Parathyroid adenoma (tissue), 2 donors: ENCODE results near the gene CCR5AS.

Source experiments
- H2AFZ ChIP-seq: fragments of 300-600 bp; sonication (generic); one replicate; pipeline ENCODE4 v1.7.0; 2017; ENCODE audit warnings: antibody characterized with exemption, mild to moderate bottlenecking
- H3K27ac ChIP-seq: fragments of 300-600 bp; sonication (generic); one replicate; pipeline ENCODE4 v1.7.0; 2017
- H3K27me3 ChIP-seq: fragments of 300-600 bp; sonication (generic); one replicate; pipeline ENCODE4 v1.7.0; 2017; ENCODE audit warnings: low read length; ENCODE audit not compliant: control insufficient read depth, insufficient read depth
- H3K36me3 ChIP-seq: fragments of 300-600 bp; sonication (generic); one replicate; pipeline ENCODE4 v1.7.0; 2017; ENCODE audit warnings: low read length; ENCODE audit not compliant: control insufficient read depth, insufficient read depth
- H3K4me1 ChIP-seq: fragments of 300-600 bp; sonication (generic); one replicate; pipeline ENCODE4 v1.7.0; 2017; ENCODE audit warnings: control low read depth
- H3K4me2 ChIP-seq: fragments of 300-600 bp; sonication (generic); one replicate; pipeline ENCODE4 v1.7.0; 2017; ENCODE audit warnings: low read length
- H3K4me3 ChIP-seq: fragments of 300-600 bp; sonication (generic); one replicate; pipeline ENCODE4 v1.7.0; 2017; ENCODE audit warnings: low read depth, low read length
- H3K79me2 ChIP-seq: fragments of 300-600 bp; sonication (generic); one replicate; pipeline ENCODE4 v1.7.0; 2017; ENCODE audit warnings: control low read depth
- H3K9ac ChIP-seq: fragments of 300-600 bp; sonication (generic); one replicate; pipeline ENCODE4 v1.7.0; 2017; ENCODE audit warnings: mild to moderate bottlenecking
- H3K9me3 ChIP-seq: fragments of 300-600 bp; sonication (generic); one replicate; pipeline ENCODE4 v1.7.0; 2017; ENCODE audit warnings: low read length; ENCODE audit not compliant: control insufficient read depth
- CTCF ChIP-seq: fragments of 300-600 bp; sonication (generic); IDR thresholded peaks from one replicate; pipeline ENCODE4 v1.7.0; 2017; ENCODE audit warnings: antibody characterized with exemption, mild to moderate bottlenecking
- donor health status: primary hyperparathyroidism.

The CCR5AS gene

DNA sequence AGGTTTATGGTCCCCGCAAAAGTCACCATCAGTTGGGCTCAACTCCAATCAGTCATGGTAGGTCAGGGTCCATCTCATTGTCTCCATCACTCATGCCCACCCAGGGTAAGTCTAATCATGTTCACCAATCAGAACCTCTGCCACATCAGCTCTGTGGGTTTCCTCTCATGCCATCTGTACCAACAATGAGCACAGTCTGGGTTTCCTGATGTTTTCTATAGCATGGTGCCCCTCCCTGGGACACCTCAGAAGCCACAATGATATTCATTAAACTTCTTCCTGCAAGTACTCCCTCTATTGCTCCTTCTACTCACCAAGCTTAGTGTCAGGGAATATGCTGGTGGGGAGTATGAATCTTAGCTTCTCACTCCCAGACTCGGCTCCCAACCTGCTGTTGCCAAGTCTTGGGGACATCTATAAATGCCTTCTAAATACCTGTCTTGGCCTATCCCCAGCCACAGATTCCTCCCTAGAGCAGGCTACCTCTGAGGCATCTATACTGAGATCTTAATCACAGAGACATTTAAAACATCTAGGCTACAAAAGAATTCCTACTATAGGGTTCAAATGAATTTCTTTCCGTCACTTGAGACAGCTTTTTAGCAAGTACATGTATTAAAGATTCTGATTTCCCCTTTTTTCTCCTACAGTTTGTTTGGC lies 57.9 kb downstream of the CCR5AS start:
- H3K4me1 ChIP-seq: no peaks in the 10 kb centered on the region
- no peak overlapping the region for H3K27ac ChIP-seq
- H3K27me3 ChIP-seq: no peaks in the 10 kb centered on the region
- no peaks in the 10 kb centered on the region for H3K36me3 ChIP-seq
- no peaks in the 10 kb centered on the region for H3K9me3 ChIP-seq
- H3K4me3 ChIP-seq: no peak overlapping the region
- no peak overlapping the region for H3K4me2 ChIP-seq
- no peak for TF ChIP-seq CTCF
- H3K9ac ChIP-seq: no peak overlapping the region
- no peak overlapping the region for H2AFZ ChIP-seq
- H3K79me2 ChIP-seq: no peaks in the 10 kb centered on the region

DNA sequence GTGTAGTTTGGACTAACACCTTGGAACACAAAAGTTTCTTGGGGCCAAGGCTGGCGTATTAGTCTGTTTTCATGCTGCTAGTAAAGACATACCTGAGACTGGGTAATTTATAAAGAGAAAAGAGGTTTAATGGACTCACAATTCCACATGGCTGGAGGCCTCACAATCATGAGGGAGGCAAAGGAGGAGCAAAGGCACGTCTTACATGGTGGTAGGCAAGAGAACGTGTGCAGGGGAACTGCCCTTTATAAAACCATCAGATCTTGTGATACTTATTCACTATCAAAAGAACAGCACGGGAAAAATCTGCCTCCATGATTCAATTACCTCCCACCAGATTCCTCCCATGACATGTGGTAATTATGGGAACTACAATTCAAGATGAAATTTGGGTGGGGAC lies 62.4 kb downstream of the CCR5AS start:
- no peaks in the 10 kb centered on the region for H3K9me3 ChIP-seq
- no peak overlapping the region for H3K4me2 ChIP-seq
- no peak overlapping the region for H2AFZ ChIP-seq
- no peaks in the 10 kb centered on the region for H3K27me3 ChIP-seq
- TF ChIP-seq CTCF: no peak
- no peak overlapping the region for H3K27ac ChIP-seq
- no peaks in the 10 kb centered on the region for H3K79me2 ChIP-seq
- H3K4me1 ChIP-seq: no peaks in the 10 kb centered on the region
- no peak overlapping the region for H3K9ac ChIP-seq
- no peaks in the 10 kb centered on the region for H3K36me3 ChIP-seq
- H3K4me3 ChIP-seq: no peak overlapping the region

DNA sequence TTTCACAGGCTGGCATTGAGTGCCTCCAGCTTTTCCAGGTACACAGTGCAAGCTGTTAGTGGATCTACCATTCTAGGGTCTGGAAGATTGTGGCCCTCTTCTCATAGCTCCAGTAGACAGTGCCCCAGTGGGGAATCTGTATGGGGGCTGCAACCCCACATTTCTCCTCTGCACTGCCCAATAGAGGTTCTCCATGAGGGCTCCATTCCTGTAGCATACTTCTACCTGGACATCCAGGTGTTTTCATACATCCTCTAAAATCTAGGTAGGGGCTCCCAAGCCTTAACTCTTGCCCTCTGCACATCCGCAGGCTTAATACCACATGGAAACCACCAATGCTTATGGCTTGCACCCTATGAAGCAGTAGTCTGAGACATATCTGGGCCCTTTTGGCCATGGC lies 68.0 kb downstream of the CCR5AS start:
- no peak overlapping the region for H3K4me3 ChIP-seq
- no peak overlapping the region for H3K4me2 ChIP-seq
- no peaks in the 10 kb centered on the region for H3K4me1 ChIP-seq
- H3K9me3 ChIP-seq: no peaks in the 10 kb centered on the region
- H3K27me3 ChIP-seq: no peaks in the 10 kb centered on the region
- H3K36me3 ChIP-seq: no peaks in the 10 kb centered on the region
- no peak for TF ChIP-seq CTCF
- H3K27ac ChIP-seq: no peak overlapping the region
- H2AFZ ChIP-seq: no peak overlapping the region
- no peaks in the 10 kb centered on the region for H3K79me2 ChIP-seq
- H3K9ac ChIP-seq: no peak overlapping the region

- H3K27me3 ChIP-seq: no peaks in the 10 kb centered on the region
Measured at GRCh38 chr3:46337911-46338310, 69.0 kb downstream of the CCR5AS start.

More at GRCh38 chr3:46337911-46338310, 69.0 kb downstream of the CCR5AS start:
- Histone ChIP-seq H3K36me3 (no peaks in the 10 kb centered on the region), H3K9me3 (no peaks in the 10 kb centered on the region), H3K9ac (no peak overlapping the region), H3K4me3 (no peak overlapping the region), H3K79me2 (no peaks in the 10 kb centered on the region), H3K4me2 (no peak overlapping the region), H2AFZ (no peak overlapping the region), H3K4me1 (no peaks in the 10 kb centered on the region), H3K27ac (no peak overlapping the region)
- TF ChIP-seq CTCF: no peak
